HG02763 (cell line): ENCODE data around the gene FN3K.

Experiments used
- ATAC-seq: cut with Tn5 transposase; IDR thresholded peaks from one replicate; pipeline ENCODE4 v1.9.1; 2021; ENCODE audit warnings: mild to moderate bottlenecking, moderate library complexity; ENCODE audit not compliant: unreplicated experiment

FN3K gene

GRCh38 chr17:82703036-82703745 lies 32.2 kb upstream of the FN3K start:
- no peak for ATAC-seq

- no peak for ATAC-seq
These were observed 31.2 kb upstream of the FN3K start for GRCh38 chr17:82703935-82704865.

GRCh38 chr17:82704886-82705285 lies 30.5 kb upstream of the FN3K start:
- no peak for ATAC-seq

DNA sequence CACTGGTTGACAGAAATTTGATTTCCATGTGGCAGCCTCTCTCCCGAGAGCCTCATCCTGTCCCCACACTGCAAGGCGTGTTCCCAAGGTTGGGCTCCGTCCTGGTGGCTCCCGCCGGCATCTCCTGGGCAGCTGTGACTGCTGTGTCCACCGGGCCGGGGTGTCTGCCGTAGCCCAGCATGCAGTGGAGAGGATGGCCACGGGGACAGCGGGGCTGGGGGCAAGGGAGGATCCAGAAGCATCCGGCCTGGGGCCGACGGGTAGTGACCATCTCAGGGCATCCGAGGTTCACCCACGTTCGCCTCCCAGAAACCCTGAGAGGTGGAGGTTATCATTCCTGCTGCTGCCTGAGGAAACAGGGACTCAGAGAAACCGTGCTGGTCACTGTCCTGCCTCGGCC lies 29.7 kb upstream of the FN3K start:
- no peak for ATAC-seq

DNA sequence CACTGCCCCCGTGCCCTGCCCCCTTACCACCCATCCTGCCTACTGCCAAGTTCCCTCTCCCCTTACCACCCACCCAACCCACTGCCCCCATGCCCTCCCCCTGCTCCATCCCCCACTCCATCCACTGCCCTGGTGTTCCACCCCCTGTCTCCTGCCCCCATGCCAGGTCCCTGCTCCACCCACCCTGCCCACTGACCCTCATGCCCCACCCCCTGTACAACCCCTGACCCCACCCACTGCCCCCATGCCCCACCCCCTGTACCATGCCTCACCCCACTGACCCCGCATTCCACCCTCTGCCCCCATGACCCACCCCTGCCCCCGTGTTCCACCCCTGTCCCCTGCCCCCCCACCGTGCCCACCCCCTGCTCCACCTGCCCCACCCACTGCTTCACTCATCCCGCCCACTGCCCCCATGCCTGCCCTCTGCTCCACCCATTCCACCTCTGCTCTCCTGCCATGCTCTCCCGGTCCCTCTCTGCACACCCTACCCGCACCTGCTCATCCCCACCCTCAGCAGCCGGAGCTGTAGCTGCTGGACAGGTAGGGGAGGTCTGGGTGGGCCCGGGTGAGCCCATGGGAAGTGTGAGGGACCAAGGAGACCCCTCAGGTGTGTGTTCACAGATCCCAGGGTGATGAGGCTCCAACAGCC lies 26.3 kb upstream of the FN3K start:
- ATAC-seq = no peak

- no peak for ATAC-seq
These were observed 25.5 kb upstream of the FN3K start for GRCh38 chr17:82709676-82710498.

- no peak for ATAC-seq
These were observed 24.7 kb upstream of the FN3K start for GRCh38 chr17:82710499-82711232.

GRCh38 chr17:82713071-82713723 lies 22.2 kb upstream of the FN3K start:
- ATAC-seq = no peak

DNA sequence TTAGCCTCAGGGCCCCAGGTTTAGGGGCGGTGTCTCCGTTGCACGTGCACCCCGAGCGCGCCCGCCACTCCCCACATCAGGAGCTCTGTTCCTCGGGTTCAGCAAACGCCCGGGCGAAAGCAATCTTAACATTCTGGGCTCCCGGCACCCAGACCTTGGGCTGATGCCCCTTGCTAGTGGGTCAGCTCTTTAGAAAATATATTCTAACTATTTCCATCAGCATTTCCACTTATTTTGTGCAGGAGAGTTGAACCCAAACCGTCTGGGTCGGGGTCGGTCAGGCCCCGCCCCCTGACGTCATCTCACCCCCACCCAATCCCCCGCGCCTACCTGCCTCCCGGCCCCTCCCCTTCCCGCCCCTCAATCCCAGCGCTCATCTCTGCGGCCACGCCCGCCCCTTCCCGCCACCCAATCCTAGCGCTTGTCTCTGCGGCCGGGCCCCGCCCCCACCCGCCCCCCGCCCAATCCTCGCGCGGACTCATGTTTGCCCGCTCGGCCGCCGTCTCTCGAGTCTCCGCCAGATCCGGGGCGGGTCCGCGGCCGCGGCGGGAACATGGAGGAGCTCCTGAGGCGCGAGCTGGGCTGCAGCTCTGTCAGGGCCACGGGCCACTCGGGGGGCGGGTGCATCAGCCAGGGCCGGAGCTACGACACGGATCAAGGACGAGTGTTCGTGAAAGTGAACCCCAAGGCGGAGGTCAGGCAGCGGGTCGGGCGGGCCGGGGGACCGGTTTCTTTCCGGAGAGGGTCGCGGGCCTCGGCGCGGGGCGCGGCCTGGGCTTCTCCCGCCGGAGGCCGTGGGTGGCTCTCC lies 19.0 kb upstream of the FN3K start, which contains the start of gene FN3KRP:
TSS of gene FN3KRP (plus strand) at position 504 of the 808 bp plus-strand sequence. CDS start at position 554, 50 bp downstream.
- ATAC-seq = peak; percentile 75

DNA sequence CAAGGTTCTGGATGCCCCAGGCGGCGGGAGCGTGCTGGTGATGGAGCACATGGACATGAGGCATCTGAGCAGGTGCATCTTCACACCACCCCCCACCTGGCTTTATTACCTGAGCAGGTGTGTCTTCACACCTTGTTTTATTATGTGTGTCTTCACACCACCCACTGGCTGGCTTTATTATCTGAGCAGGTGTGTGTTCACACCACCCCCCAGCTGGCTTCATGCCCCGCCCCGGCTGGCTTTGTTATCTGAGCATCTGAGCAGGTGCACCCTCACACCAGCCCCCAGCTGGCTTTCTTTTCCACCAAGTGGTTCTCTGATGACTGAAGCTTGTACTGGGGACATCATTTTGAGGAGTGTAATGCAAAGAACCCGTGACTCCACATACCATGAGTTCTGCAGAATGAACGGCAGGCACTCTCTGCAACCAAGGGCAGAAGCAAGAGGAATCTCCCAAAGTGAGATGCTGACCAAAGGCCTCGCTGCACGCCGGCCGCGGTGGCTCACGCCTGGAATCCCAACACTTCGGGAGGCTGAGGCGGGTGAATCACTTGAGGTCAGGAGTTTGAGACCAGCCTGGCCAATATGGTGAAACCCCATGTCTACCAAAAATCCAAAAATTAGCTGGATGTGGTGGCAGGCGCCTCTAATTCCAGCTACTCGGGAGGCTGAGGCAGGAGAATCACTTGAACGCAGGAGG lies 16.3 kb upstream of the FN3K start:
- ATAC-seq = no peak

DNA sequence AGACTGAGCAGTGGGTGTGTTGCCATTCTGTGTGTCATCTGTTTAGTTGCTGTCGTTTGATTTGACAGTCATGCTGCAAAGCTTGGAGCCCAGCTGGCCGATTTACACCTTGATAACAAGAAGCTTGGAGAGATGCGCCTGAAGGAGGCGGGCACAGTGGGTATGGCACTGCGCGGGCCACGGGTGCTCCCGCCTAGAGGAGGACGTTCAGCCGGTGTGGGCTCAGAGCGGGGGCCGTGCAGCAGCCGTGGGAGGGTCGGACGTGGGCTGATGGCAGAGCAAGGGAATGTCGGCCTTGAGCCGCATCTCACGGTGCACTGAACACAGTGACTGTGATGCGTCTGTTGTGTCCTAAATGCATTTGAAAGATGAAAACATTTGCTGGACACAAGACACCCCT lies 15.2 kb upstream of the FN3K start:
- no peak for ATAC-seq

GRCh38 chr17:82722341-82723013 lies 12.9 kb upstream of the FN3K start:
- no peak for ATAC-seq

- ATAC-seq = no peak
These were observed 12.1 kb upstream of the FN3K start for GRCh38 chr17:82723169-82723807.

DNA sequence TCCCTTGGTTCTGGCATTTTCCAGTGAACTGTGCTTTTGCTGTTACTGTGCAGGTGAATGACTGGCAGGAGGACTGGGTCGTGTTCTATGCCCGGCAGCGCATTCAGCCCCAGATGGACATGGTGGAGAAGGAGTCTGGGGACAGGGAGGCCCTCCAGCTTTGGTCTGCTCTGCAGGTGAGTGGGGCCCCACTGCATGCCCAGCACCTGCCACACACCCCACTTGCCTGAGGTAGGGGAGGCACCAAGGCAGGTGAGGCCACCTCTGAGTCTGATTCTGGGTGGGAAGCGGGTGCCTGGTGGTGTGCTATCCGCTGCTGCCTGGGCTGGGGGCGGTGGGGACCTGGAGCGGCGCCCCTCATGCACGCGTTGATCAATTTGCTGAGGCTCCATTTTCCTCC lies 9.0 kb upstream of the FN3K start:
- no peak for ATAC-seq

- no peak for ATAC-seq
These were observed 5.7 kb upstream of the FN3K start for GRCh38 chr17:82729479-82730260.

GRCh38 chr17:82732118-82732743 lies 3.2 kb upstream of the FN3K start:
- no peak for ATAC-seq
